HepG2 (cell line): ENCODE data around the gene NAPEPLD. TPM values are rescaled to one million over a fixed set of nuclear protein-coding genes. Genes with fewer than 3 reads are reported as not detected.

Experiments used
- AKAP8 ChIP-seq: sonication (generic); formaldehyde crosslinking; IDR thresholded peaks from 2 replicates; pipeline ENCODE4 v1.5.1; 2020; ENCODE audit warnings: mild to moderate bottlenecking, missing genetic modification reagents
- BORCS8-MEF2B ChIP-seq: sonication (generic); formaldehyde crosslinking; IDR thresholded peaks from 2 replicates; pipeline ENCODE4 v1.8.0; 2022; ENCODE audit warnings: mild to moderate bottlenecking, missing genetic modification reagents
- CBX2 ChIP-seq, 2 experiments: fragments of 200-600 bp in 1 of 2; sonication (generic); formaldehyde crosslinking in 1 of 2; IDR thresholded peaks; 2 replicates each; pipeline versions ENCODE4 v1.7.0 to v1.8.1; 2018 to 2022; ENCODE audit warnings: low read depth in 2 of 2, low read length in 1 of 2, mild to moderate bottlenecking in 1 of 2, missing genetic modification reagents in 1 of 2
- CBX5 ChIP-seq: sonication (generic); formaldehyde crosslinking; IDR thresholded peaks from 2 replicates; pipeline ENCODE4 v1.4.0; 2020; ENCODE audit warnings: missing genetic modification reagents, borderline replicate concordance
- CEBPZ ChIP-seq: IDR thresholded peaks from 2 replicates; pipeline ENCODE4 v1.6.1; 2012; ENCODE audit warnings: low read length, improper control_type of control experiment
- CREM ChIP-seq, 2 experiments: sonication (generic) in 1 of 2; formaldehyde crosslinking in 1 of 2; IDR thresholded peaks; 2 replicates each; pipeline versions ENCODE4 v1.4.0 to v1.6.1; 2016 to 2020; ENCODE audit warnings: antibody characterized with exemption in 1 of 2, mild to moderate bottlenecking in 1 of 2, missing genetic modification reagents in 1 of 2
- FIP1L1 ChIP-seq: fragments of 200-400 bp; formaldehyde crosslinking; IDR thresholded peaks from 2 replicates; pipeline ENCODE4 v1.6.1; 2018; ENCODE audit warnings: low read depth, mild to moderate bottlenecking, low read length, moderate library complexity, borderline replicate concordance; ENCODE audit not compliant: insufficient read depth
- FOSL1 ChIP-seq: sonication (generic); formaldehyde crosslinking; IDR thresholded peaks from 2 replicates; pipeline ENCODE4 v1.9.0; 2021; ENCODE audit warnings: missing genetic modification reagents, borderline replicate concordance
- FOSL2 ChIP-seq: sonication (generic); formaldehyde crosslinking; IDR thresholded peaks from 2 replicates; pipeline ENCODE4 v1.4.0; 2020; ENCODE audit warnings: missing genetic modification reagents
- HNRNPUL1 ChIP-seq: fragments of 200-400 bp; formaldehyde crosslinking; IDR thresholded peaks from 2 replicates; pipeline ENCODE4 v1.6.1; 2017; ENCODE audit warnings: low read depth, mild to moderate bottlenecking, low read length, moderate library complexity
- MTA1 ChIP-seq: sonication (generic); formaldehyde crosslinking; IDR thresholded peaks from 2 replicates; pipeline ENCODE4 v1.4.0; 2020; ENCODE audit warnings: missing genetic modification reagents, mild to moderate bottlenecking, borderline replicate concordance
- PITX1 ChIP-seq: sonication (generic); formaldehyde crosslinking; IDR thresholded peaks from 2 replicates; pipeline ENCODE4 v1.5.1; 2020; ENCODE audit warnings: mild to moderate bottlenecking, missing genetic modification reagents
- SAFB2 ChIP-seq: sonication (generic); formaldehyde crosslinking; IDR thresholded peaks from 2 replicates; pipeline ENCODE4 v1.5.1; 2020; ENCODE audit warnings: missing genetic modification reagents, low read depth, mild to moderate bottlenecking, borderline replicate concordance
- SP1 ChIP-seq, 2 experiments: fragments of 450-650 bp in 1 of 2; sonication (generic) in 1 of 2; formaldehyde crosslinking in 1 of 2; IDR thresholded peaks; 2 replicates each; pipeline versions ENCODE4 v1.4.0 to v1.6.1; 2016 to 2020; ENCODE audit warnings: missing genetic modification reagents in 1 of 2
- SUZ12 ChIP-seq: fragments of 150-350 bp; IDR thresholded peaks from 2 replicates; pipeline ENCODE4 v1.6.1; 2014; ENCODE audit warnings: low read depth, low read length
- ZMYM3 ChIP-seq: sonication (generic); formaldehyde crosslinking; IDR thresholded peaks from 2 replicates; pipeline ENCODE4 v1.5.1; 2020; ENCODE audit warnings: mild to moderate bottlenecking, missing genetic modification reagents
- ZNF230 ChIP-seq: sonication (generic); formaldehyde crosslinking; IDR thresholded peaks from 2 replicates; pipeline ENCODE4 v1.4.0; 2020; ENCODE audit warnings: mild to moderate bottlenecking, missing genetic modification reagents
- ZNF282 ChIP-seq: fragments of 450-650 bp; IDR thresholded peaks from 2 replicates; pipeline ENCODE4 v1.6.1; 2018; ENCODE audit not compliant: partially characterized antibody
- ZNF350 ChIP-seq: sonication (generic); formaldehyde crosslinking; IDR thresholded peaks from 2 replicates; pipeline ENCODE4 v1.4.0; 2020; ENCODE audit warnings: mild to moderate bottlenecking, low read depth, missing genetic modification reagents, borderline replicate concordance
- ZNF451 ChIP-seq: sonication (generic); formaldehyde crosslinking; IDR thresholded peaks from 2 replicates; pipeline ENCODE4 v1.5.0; 2020; ENCODE audit warnings: mild to moderate bottlenecking, missing genetic modification reagents
- ZNF550 ChIP-seq: sonication (generic); formaldehyde crosslinking; IDR thresholded peaks from 2 replicates; pipeline ENCODE4 v1.4.0; 2020; ENCODE audit warnings: mild to moderate bottlenecking, missing genetic modification reagents, borderline replicate concordance
- ZNF672 ChIP-seq: sonication (generic); formaldehyde crosslinking; IDR thresholded peaks from 2 replicates; pipeline ENCODE4 v1.8.1; 2022; ENCODE audit warnings: missing genetic modification reagents
- polyA plus RNA-seq, 8 experiments: library from polyadenylated mRNA; depleted of rRNA in 3 of 8; stranded (reverse) in 7 of 8; unstranded in 1 of 8; fragments of >200 nt; fragmentation: Illumina TruSeq in 4 of 8; extraction: Trizol in 4 of 8; gene quantifications; 2 replicates each; pipeline versions ENCODE4 v1.2.1 to v1.2.3, GENCODE V29; 2011 to 2016; ENCODE audit warnings: low read depth in 4 of 8, missing spikeins in 1 of 8, mixed read lengths in 1 of 8; ENCODE audit not compliant: insufficient read depth in 1 of 8
- total RNA-seq, 5 experiments: library from RNA; depleted of rRNA; stranded (reverse); fragments of >200 nt; fragmentation: Illumina TruSeq; extraction: Trizol; gene quantifications; 2 replicates each; pipeline ENCODE4 v1.2.3, GENCODE V29; 2016; ENCODE audit warnings: low read depth in 1 of 5
- TF ChIP-seq, protein P1 (sequence below): fragments of 450-650 bp; IDR thresholded peaks from 2 replicates; pipeline ENCODE4 v1.6.1; 2017
- TF ChIP-seq, protein P2 (sequence below): IDR thresholded peaks from 2 replicates; pipeline ENCODE4 v1.6.1; 2016; ENCODE audit warnings: mild to moderate bottlenecking

NAPEPLD gene
- total and polyA plus RNA-seq, 2 of the 13 experiments (the other 11 are each of a cell fraction or from before 2014, with no cell fraction given), result 3.4 to 5.6 TPM

DNA sequence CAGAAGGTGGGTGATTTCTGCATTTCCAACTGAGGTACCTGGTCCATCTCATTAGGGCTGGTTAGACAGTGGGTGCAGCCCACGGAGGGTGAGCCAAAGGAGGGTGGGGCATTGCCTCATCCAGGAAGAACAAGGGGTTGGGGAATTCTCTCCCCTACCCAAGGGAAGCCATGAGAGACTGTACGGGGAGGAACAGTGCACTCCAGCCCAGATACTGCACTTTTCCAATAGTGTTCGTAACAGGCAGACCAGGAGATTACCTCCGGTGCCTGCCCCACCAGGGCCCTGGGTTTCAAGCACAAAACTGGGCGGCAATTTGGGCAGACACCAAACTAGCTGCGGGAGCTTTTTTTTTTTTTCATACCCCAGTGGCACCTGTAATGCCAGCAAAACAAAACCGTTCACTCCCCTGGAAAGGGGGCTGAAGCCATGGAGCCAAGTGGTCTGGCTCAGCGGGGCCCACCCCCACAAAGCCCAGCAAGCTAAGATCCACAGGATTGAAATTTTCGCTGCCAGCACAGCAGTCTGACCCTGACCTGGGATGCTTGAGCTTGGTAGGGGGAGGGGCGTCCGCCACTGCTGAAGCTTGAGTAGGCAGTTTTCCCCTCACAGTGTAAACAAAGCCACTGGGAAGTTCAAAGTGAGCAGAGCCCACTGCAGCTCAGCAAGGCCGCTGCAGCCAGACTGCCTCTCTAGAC lies 42.7 kb downstream of the NAPEPLD start (continued):
- TF ChIP-seq CEBPZ, result no peak
- TF ChIP-seq BORCS8-MEF2B (CRISPR knock-in tag), result peak; percentile 30; the same call in 1 of the 2 replicates
- TF ChIP-seq FOSL1 (CRISPR knock-in tag), result no peak
- TF ChIP-seq AKAP8 (CRISPR knock-in tag), result no peak
- TF ChIP-seq ZNF350 (CRISPR knock-in tag), result peak; percentile 67; the same call in 1 of the 2 replicates
- TF ChIP-seq CBX2 (IDR thresholded peaks at IDR 0.05; ENCODE audit: low read depth, low read length), result no peak
- no peak for TF ChIP-seq CBX2 (CRISPR knock-in tag; IDR thresholded peaks at IDR 0.05; ENCODE audit: low read depth)
- peak; percentile 70; the same call in 1 of the 2 replicates for TF ChIP-seq ZMYM3 (CRISPR knock-in tag)
- TF ChIP-seq HNRNPUL1, result no peak
- TF ChIP-seq, protein P1, sequence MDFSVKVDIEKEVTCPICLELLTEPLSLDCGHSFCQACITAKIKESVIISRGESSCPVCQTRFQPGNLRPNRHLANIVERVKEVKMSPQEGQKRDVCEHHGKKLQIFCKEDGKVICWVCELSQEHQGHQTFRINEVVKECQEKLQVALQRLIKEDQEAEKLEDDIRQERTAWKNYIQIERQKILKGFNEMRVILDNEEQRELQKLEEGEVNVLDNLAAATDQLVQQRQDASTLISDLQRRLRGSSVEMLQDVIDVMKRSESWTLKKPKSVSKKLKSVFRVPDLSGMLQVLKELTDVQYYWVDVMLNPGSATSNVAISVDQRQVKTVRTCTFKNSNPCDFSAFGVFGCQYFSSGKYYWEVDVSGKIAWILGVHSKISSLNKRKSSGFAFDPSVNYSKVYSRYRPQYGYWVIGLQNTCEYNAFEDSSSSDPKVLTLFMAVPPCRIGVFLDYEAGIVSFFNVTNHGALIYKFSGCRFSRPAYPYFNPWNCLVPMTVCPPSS, result no peak
- TF ChIP-seq ZNF230 (CRISPR knock-in tag), result no peak
- no peak for TF ChIP-seq FIP1L1
- TF ChIP-seq SUZ12, result no peak
- peak; percentile 25; the same call in 1 of the 2 replicates for TF ChIP-seq CREM (IDR thresholded peaks at IDR 0.05)
- TF ChIP-seq CREM (CRISPR knock-in tag; IDR thresholded peaks at IDR 0.05), result no peak
- TF ChIP-seq ZNF451 (CRISPR knock-in tag), result peak; percentile 59; the same call in 1 of the 2 replicates
- TF ChIP-seq ZNF672 (CRISPR knock-in tag), result no peak
- TF ChIP-seq SP1 (IDR thresholded peaks at IDR 0.05), result no peak
- no peak for TF ChIP-seq SP1 (CRISPR knock-in tag; IDR thresholded peaks at IDR 0.05)
- TF ChIP-seq ZNF550, result no peak
- peak; percentile 62; the same call in 1 of the 2 replicates for TF ChIP-seq MTA1 (CRISPR knock-in tag)
- TF ChIP-seq FOSL2, result 0 out of 2 replicates have a peak, but pooled peaks have one; percentile 47
- peak; percentile 64; the same call in 1 of the 2 replicates for TF ChIP-seq CBX5 (CRISPR knock-in tag)
- TF ChIP-seq SAFB2, result no peak
- TF ChIP-seq PITX1 (CRISPR knock-in tag), result peak; percentile 72; the same call in 1 of the 2 replicates
- TF ChIP-seq, protein P2, sequence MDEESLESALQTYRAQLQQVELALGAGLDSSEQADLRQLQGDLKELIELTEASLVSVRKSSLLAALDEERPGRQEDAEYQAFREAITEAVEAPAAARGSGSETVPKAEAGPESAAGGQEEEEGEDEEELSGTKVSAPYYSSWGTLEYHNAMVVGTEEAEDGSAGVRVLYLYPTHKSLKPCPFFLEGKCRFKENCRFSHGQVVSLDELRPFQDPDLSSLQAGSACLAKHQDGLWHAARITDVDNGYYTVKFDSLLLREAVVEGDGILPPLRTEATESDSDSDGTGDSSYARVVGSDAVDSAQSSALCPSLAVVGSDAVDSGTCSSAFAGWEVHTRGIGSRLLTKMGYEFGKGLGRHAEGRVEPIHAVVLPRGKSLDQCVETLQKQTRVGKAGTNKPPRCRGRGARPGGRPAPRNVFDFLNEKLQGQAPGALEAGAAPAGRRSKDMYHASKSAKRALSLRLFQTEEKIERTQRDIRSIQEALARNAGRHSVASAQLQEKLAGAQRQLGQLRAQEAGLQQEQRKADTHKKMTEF (CRISPR knock-in tag), result peak; percentile 49; the same call in 1 of the 2 replicates
- no peak for TF ChIP-seq ZNF282
